D721Med (cell line): ENCODE data around the gene FLYWCH1.

ENCODE experiments used
- DNase-seq: peaks from one replicate; pipeline ENCODE4 v3.0.0; 2011; ENCODE audit warnings: low spot score; ENCODE audit not compliant: insufficient read length
- FAIRE-seq: peaks from 2 replicates; lab custom pipeline; 2011; peaks lifted over from hg19 to GRCh38; lab: Jason Lieb, UNC
- CTCF ChIP-seq: IDR thresholded peaks from 2 replicates; pipeline ENCODE4 v1.5.1; 2012; ENCODE audit warnings: mild to moderate bottlenecking, control low read depth; ENCODE audit not compliant: insufficient read depth; ENCODE audit errors: missing control alignments

FLYWCH1 gene

DNA sequence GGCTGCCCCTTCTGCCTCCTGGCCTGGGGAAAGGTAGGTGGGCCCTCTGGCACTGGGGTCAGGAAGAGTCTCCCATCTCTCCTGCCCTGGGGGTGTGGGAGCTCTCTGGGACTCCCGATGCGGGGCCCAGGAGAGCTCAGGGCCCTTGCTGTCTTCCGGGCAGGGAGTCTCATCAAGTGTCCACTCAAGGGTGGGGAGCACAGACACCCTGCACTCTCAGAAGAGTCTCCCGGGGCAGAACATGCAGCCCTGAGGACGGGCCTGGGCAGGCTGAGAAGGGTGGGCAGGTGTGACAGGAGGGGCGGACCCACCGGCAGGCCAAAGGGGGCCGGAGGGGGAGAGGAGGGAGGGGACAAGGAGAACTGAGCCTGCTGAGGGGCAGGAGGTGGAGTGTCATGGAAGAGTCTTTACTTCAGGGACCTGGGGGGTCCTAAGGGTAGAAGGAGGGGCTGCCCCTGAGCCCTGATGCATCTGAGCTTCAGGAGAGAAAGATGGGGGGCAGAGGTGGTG, 76.9 kb downstream of the FLYWCH1 start:
- TF ChIP-seq CTCF, result no peak
- DNase-seq (no peak), FAIRE-seq (no peak)

- FAIRE-seq, result no peak
- DNase-seq, result no peak
- TF ChIP-seq CTCF, result no peak
Observed at GRCh38 chr16:2990891-2991290, 79.2 kb downstream of the FLYWCH1 start.

- no peak for TF ChIP-seq CTCF
- no peak for FAIRE-seq
- DNase-seq, result no peak
Observed at GRCh38 chr16:2991566-2992261, 80.0 kb downstream of the FLYWCH1 start.

DNA sequence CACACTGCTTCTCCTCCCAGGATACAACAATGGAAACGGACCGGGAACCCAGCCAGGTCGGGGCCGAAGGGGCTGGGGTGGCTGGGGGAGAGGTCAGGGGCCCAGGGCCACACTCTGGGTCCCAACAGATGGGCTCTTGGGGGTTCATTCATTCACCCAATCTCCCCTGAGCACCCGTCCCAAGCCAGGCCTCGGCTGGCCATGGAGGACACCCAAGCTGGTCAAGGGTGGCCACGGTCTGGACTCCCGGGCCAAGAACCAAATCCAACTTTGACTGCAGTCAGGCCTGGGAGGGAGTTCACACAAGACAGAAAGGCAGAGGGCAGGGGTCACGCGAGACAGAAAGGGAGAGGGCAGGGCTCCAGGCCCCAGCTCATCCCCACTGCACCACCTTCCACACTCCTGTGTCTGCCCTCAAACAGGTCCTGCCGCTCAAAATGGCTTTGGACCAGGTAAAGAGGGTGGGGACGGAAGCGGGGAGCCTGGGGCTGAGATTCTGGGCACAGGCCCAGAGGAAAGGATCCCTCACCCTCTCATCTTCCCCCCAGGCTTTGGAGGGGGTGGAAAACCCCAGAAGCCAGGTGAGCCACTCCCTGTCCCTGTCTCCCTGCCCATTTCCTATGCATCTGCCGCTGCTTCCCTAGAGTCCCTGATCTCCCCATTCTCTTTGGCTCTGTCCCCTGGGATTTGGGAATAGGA, 80.8 kb downstream of the FLYWCH1 start:
- DNase-seq (no peak), FAIRE-seq (no peak)
- TF ChIP-seq CTCF, result no peak

DNA sequence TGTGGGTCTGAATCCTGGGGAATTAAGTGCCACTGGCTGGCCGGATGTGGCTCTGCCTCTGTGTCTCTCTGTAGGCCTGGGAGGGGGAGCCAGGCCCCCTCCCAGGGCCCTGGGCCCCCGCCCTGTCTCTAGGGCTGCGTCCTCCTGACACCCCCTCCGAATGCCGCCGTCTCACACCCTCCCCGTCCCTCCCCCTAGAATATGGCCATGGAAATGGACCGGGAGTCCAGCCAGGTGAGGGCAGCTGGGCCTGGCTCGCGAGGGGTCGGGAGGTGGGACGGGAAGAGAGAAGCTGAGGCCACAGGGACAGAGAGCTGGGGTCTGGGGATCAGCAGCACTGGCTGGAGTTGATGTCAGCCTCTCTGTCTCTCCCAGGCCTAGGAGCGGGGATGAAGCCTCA, 84.6 kb downstream of the FLYWCH1 start:
- no peak for TF ChIP-seq CTCF
- DNase-seq (no peak), FAIRE-seq (no peak)

DNA sequence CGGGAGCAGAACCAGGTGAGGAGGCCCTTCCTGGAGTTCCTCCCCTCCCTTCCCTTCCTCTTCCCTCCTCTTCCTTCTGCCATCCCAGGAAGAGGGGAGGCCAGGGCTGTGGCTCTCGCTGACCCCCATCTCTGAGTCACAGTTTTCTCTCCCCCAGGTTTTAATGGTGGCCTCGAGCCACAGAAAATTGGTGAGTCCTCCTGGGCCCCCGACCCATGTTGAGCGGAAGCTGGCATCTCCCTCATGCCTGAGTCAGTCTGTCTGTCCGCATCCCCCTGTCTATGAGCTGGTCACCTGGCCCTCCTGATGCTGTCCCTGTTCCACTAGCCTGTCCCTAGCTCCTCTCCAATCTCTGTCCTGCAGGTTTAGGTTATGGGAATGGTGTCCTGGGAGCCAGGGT, 88.2 kb downstream of the FLYWCH1 start:
- DNase-seq (no peak), FAIRE-seq (no peak)
- no peak for TF ChIP-seq CTCF

DNA sequence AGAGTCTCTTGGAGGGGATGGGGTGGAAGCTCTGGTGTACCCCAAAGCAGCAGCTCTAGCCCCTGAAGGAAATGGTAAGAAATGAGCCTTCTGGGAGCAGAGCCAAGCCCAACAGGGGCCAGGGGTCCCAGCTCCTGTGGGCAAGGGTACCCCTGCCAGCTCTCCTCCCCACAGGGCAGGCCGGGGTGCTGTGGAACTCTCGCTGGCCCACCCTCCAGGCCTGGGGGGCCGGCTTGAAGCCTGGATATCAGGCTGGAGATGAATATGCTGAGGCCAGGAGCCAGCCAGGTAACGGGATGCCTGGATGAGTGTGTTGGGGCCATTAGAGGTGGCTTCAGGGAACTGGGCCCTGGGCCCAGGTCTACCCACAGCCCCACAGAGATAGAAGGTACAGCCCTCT, 88.8 kb downstream of the FLYWCH1 start:
- DNase-seq (no peak), FAIRE-seq (no peak)
- no peak for TF ChIP-seq CTCF
